IMR-90 (cell line): Measurements from ENCODE around the gene TJP1. TPM values are rescaled to one million over a fixed set of nuclear protein-coding genes. Genes with fewer than 3 reads are reported as not detected.

Experiments used
- ATAC-seq: fragments of 200-7000 bp; cut with Tn5 transposase; 2 replicates; pipeline ENCODE4 v1.9.1; 2020; ENCODE audit warnings: low read depth, mild to moderate bottlenecking, moderate library complexity
- BruUV-seq: library from RNA; stranded (reverse); fragments of 400-500 nt; replicated peaks from 2 replicates; lab custom pipeline; 2021; lab: Mats Ljungman, UMichigan
- CTCF ChIA-PET: fragments of 300-600 bp; formaldehyde crosslinking; extraction: SDS; loops from one replicate; lab custom pipeline; 2021; ENCODE audit warnings: antibody characterized with exemption; lab: Yijun Ruan, JAX
- POLR2A ChIA-PET: fragments of 300-600 bp; sonication (Branson Sonifier 250); formaldehyde crosslinking; loops from one replicate; lab custom pipeline; 2022; ENCODE audit warnings: antibody characterized with exemption; ENCODE audit not compliant: unreplicated experiment; lab: Charles Lee
- DNase-seq: peaks from one replicate; pipeline ENCODE4 v3.0.0; 2013
- H2AFZ ChIP-seq: replicated peaks from 2 replicates; pipeline ENCODE3; 2013; ENCODE audit warnings: low read length, mild to moderate bottlenecking; ENCODE audit not compliant: poor library complexity
- H2AK5ac ChIP-seq: 2 replicates; pipeline ENCODE4 v1.6.1; 2013; ENCODE audit warnings: low read depth, low read length, inconsistent platforms
- H2AK9ac ChIP-seq: replicated peaks from 2 replicates; pipeline ENCODE3; 2013; ENCODE audit warnings: mild to moderate bottlenecking, low read depth, low read length, moderate library complexity; ENCODE audit not compliant: poor library complexity
- H2BK120ac ChIP-seq: 2 replicates; pipeline ENCODE4 v1.6.1; 2013; ENCODE audit warnings: low read depth, low read length, inconsistent platforms
- H2BK15ac ChIP-seq: 3 replicates; pipeline ENCODE4 v1.6.1; 2013; ENCODE audit warnings: low read depth, low read length, inconsistent platforms
- H2BK20ac ChIP-seq: 2 replicates; pipeline ENCODE4 v1.6.1; 2013; ENCODE audit warnings: low read depth, mild to moderate bottlenecking, inconsistent platforms, low read length, moderate library complexity
- H2BK5ac ChIP-seq: 2 replicates; pipeline ENCODE4 v1.6.1; 2013; ENCODE audit warnings: mild to moderate bottlenecking, low read depth, low read length, inconsistent platforms; ENCODE audit not compliant: poor library complexity, severe bottlenecking
- H3K14ac ChIP-seq: replicated peaks from 2 replicates; pipeline ENCODE4 v1.6.1; 2013; ENCODE audit warnings: low read depth, low read length, inconsistent platforms
- H3K18ac ChIP-seq: 2 replicates; pipeline ENCODE4 v1.6.1; 2013; ENCODE audit warnings: low read depth, low read length, control low read depth
- H3K23ac ChIP-seq: 2 replicates; pipeline ENCODE4 v1.6.1; 2013; ENCODE audit warnings: low read depth, low read length, inconsistent platforms
- H3K27ac ChIP-seq: 2 replicates; pipeline ENCODE4 v1.5.1; 2013; ENCODE audit warnings: mild to moderate bottlenecking, control low read depth, low read length; ENCODE audit not compliant: insufficient read depth
- H3K27me3 ChIP-seq: 2 replicates; pipeline ENCODE4 v1.6.1; 2013; ENCODE audit warnings: low read length; ENCODE audit not compliant: control insufficient read depth, insufficient read depth
- H3K36me3 ChIP-seq: 2 replicates; pipeline ENCODE4 v1.6.1; 2013; ENCODE audit warnings: low read length, mixed read lengths; ENCODE audit not compliant: control insufficient read depth, insufficient read depth
- H3K4ac ChIP-seq: 2 replicates; pipeline ENCODE4 v1.6.1; 2013; ENCODE audit warnings: low read depth, low read length, inconsistent platforms
- H3K4me1 ChIP-seq: 2 replicates; pipeline ENCODE4 v1.6.1; 2013; ENCODE audit warnings: low read length, mixed read lengths; ENCODE audit not compliant: control insufficient read depth, insufficient read depth
- H3K4me2 ChIP-seq: 2 replicates; pipeline ENCODE4 v1.6.1; 2013; ENCODE audit warnings: low read depth, mild to moderate bottlenecking, control low read depth, low read length, moderate library complexity
- H3K4me3 ChIP-seq: 2 replicates; pipeline ENCODE4 v1.5.1; 2013; ENCODE audit warnings: low read depth, mild to moderate bottlenecking, control low read depth, low read length, moderate library complexity; ENCODE audit not compliant: insufficient read depth
- H3K56ac ChIP-seq: 2 replicates; pipeline ENCODE4 v1.6.1; 2013; ENCODE audit warnings: low read length, inconsistent platforms; ENCODE audit not compliant: insufficient read depth; ENCODE audit errors: extremely low read depth
- H3K79me1 ChIP-seq, 2 experiments: 2 replicates each; pipeline ENCODE4 v1.6.1; 2013; ENCODE audit warnings: low read length in 2 of 2, inconsistent platforms in 1 of 2, low read depth in 1 of 2
- H3K9ac ChIP-seq: 2 replicates; pipeline ENCODE4 v1.6.1; 2013; ENCODE audit warnings: low read depth, low read length, control low read depth
- H3K9me1 ChIP-seq: 2 replicates; pipeline ENCODE4 v1.6.1; 2013; ENCODE audit warnings: low read length, inconsistent platforms; ENCODE audit not compliant: insufficient read depth
- H3K9me3 ChIP-seq: 2 replicates; pipeline ENCODE4 v1.6.1; 2013; ENCODE audit warnings: low read length; ENCODE audit not compliant: control insufficient read depth, insufficient read depth
- H4K20me1 ChIP-seq: 2 replicates; pipeline ENCODE4 v1.6.1; 2013; ENCODE audit warnings: low read length, inconsistent platforms; ENCODE audit not compliant: insufficient read depth
- H4K5ac ChIP-seq: 2 replicates; pipeline ENCODE4 v1.6.1; 2013; ENCODE audit warnings: mild to moderate bottlenecking, low read depth, low read length, control low read depth
- H4K8ac ChIP-seq, 2 experiments: 2 replicates each; pipeline ENCODE4 v1.6.1; 2013; ENCODE audit warnings: low read depth in 2 of 2, low read length in 2 of 2, control low read depth in 1 of 2, inconsistent platforms in 1 of 2
- H4K91ac ChIP-seq: 2 replicates; pipeline ENCODE4 v1.6.1; 2013; ENCODE audit warnings: low read depth, low read length, inconsistent platforms; ENCODE audit not compliant: insufficient read depth
- CEBPB ChIP-seq: IDR thresholded peaks from 2 replicates; pipeline ENCODE4 v1.6.1; 2012; ENCODE audit warnings: low read depth, low read length, improper control_type of control experiment
- CHD1 ChIP-seq: IDR thresholded peaks from 2 replicates; pipeline ENCODE4 v1.6.1; 2012; ENCODE audit warnings: low read depth, low read length, improper control_type of control experiment
- ELK1 ChIP-seq: fragments of 150-350 bp; IDR thresholded peaks from 2 replicates; pipeline ENCODE4 v1.6.1; 2016; ENCODE audit warnings: low read depth, mild to moderate bottlenecking, low read length, moderate library complexity, borderline replicate concordance
- FOS ChIP-seq: fragments of 150-350 bp; IDR thresholded peaks from 2 replicates; pipeline ENCODE4 v1.6.1; 2016; ENCODE audit warnings: low read depth, low read length
- MAZ ChIP-seq: IDR thresholded peaks from 2 replicates; pipeline ENCODE4 v1.6.1; 2012; ENCODE audit warnings: low read depth, mild to moderate bottlenecking, low read length, improper control_type of control experiment, moderate library complexity, borderline replicate concordance
- MXI1 ChIP-seq: IDR thresholded peaks from 2 replicates; pipeline ENCODE4 v1.6.1; 2012; ENCODE audit warnings: low read depth, mild to moderate bottlenecking, low read length, moderate library complexity, borderline replicate concordance
- POLR2A ChIP-seq: IDR thresholded peaks from 2 replicates; pipeline ENCODE4 v1.6.1; 2012; ENCODE audit warnings: mild to moderate bottlenecking, low read depth, low read length
- SMC3 ChIP-seq: fragments of 150-350 bp; IDR thresholded peaks from 2 replicates; pipeline ENCODE4 v1.6.1; 2016; ENCODE audit warnings: low read depth, mild to moderate bottlenecking, antibody characterized with exemption, low read length, moderate library complexity
- WGBS, 2 experiments: methylation state at CpG; one replicate each; pipeline versions ENCODE4 v1.1.5 to v1.1.7; 2013; ENCODE audit warnings: missing lambda C conversion rate in 2 of 2; ENCODE audit not compliant: insufficient read length in 1 of 2; ENCODE audit errors: extremely low coverage in 2 of 2; 5-methylcytosine and 5-hydroxymethylcytosine counted together
- dilution Hi-C: fragments of 300-500 bp; cut with HindIII; formaldehyde crosslinking; loops from one replicate; pipeline ENCODE4 v1.14.3; 2018; ENCODE audit warnings: low sequenced_read_pairs; ENCODE audit not compliant: unreplicated experiment
- in situ Hi-C: fragments of 300-500 bp; cut with MboI; formaldehyde crosslinking; loops from 3 replicates; pipeline ENCODE4 v1.14.3; 2019; ENCODE audit warnings: low sequenced_read_pairs, inconsistent platforms, mixed read lengths
- intact Hi-C: fragments of 100-400 bp; cut with micrococcal nuclease; formaldehyde crosslinking; loops from 2 replicates; pipeline ENCODE4 v1.10.0; 2022
- polyA plus RNA-seq, 3 experiments: library from polyadenylated mRNA; depleted of rRNA; stranded (reverse); fragments of >200 nt; gene quantifications; 2 replicates each; pipeline ENCODE4 v1.2.3, GENCODE V29; 2012; ENCODE audit warnings: low replicate concordance in 1 of 3
- total RNA-seq: library from RNA; depleted of rRNA; stranded (reverse); fragments of >200 nt; gene quantifications from 2 replicates; pipeline ENCODE4 v1.2.3, GENCODE V29; 2012
- TF ChIP-seq, protein P1 (sequence below): conservative IDR thresholded peaks from 2 replicates; pipeline ENCODE4 v1.5.1; 2012; ENCODE audit warnings: mild to moderate bottlenecking, low read depth, low read length, improper control_type of control experiment

The TJP1 gene
- total and polyA plus RNA-seq, 2 of the 4 experiments (the other 2 are of a cell fraction), result 42.2 to 43.4 TPM

DNA sequence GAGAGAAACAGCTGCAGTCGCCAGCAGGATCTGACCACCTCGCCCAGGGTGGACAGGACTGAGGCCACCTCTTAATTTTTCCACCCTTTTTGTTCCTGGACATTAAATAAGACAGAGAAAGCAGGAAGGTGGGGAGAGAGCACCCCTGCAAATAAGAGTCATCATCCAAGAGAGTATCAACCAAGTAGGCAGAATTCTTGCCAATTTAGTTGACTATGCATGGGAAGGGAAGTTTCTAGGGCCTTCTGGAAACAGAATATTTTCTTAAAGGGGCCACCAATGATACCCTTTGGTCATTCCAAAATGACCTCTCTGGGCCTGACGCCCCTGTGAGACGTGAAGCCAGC, 136.2 kb downstream of the TJP1 start:
- Histone ChIP-seq H3K9me3 (no peaks in the 10 kb centered on the region), H3K56ac (no peak overlapping the region), H2BK20ac (no peak overlapping the region), H3K9me1 (peaks cover 9% of the 10 kb centered on the region), H4K8ac (no peak overlapping the region), H4K5ac (no peak overlapping the region), H3K79me1 (no peaks in the 10 kb centered on the region), H2BK15ac (no peak overlapping the region), H3K4me3 (no peak overlapping the region), H3K4me2 (no peak overlapping the region), H4K20me1 (no peaks in the 10 kb centered on the region), H3K27me3 (no peaks in the 10 kb centered on the region), H3K4ac (no peak overlapping the region), H3K14ac (no peak overlapping the region), H2BK5ac (no peak overlapping the region), H2AK5ac (no peak overlapping the region), H4K91ac (no peak overlapping the region), H3K9ac (no peak overlapping the region), H2AK9ac (no peak overlapping the region), H3K36me3 (no peaks in the 10 kb centered on the region), H2BK120ac (no peak overlapping the region), H3K18ac (no peak overlapping the region), H2AFZ (peak overlapping the region; percentile 64), H3K4me1 (peaks cover 5% of the 10 kb centered on the region), H3K27ac (no peak overlapping the region), H3K23ac (no peak overlapping the region)
- ChIA-PET CTCF (interaction anchor here (0.9 kb wide), 1 partner anchor 38 kb away, joined by 3 read pairs; no protein-coding TSS in a partner anchor), POLR2A (no interaction called here)
- WGBS, 2 experiments, result no CpG with 5 or more reads among the region's 4 CpGs
- intact Hi-C loops (no loop called here), dilution Hi-C loops (no loop called here), in situ Hi-C loops (no loop called here)
- DNase-seq (no peak), ATAC-seq (no peak; the same call in 1 of the 2 replicates)
- TF ChIP-seq FOS (no peak), CHD1 (no peak), MXI1 (no peak), MAZ (no peak), POLR2A (no peak), CEBPB (no peak), SMC3 (no peak), ELK1 (no peak)
- TF ChIP-seq, protein P1, sequence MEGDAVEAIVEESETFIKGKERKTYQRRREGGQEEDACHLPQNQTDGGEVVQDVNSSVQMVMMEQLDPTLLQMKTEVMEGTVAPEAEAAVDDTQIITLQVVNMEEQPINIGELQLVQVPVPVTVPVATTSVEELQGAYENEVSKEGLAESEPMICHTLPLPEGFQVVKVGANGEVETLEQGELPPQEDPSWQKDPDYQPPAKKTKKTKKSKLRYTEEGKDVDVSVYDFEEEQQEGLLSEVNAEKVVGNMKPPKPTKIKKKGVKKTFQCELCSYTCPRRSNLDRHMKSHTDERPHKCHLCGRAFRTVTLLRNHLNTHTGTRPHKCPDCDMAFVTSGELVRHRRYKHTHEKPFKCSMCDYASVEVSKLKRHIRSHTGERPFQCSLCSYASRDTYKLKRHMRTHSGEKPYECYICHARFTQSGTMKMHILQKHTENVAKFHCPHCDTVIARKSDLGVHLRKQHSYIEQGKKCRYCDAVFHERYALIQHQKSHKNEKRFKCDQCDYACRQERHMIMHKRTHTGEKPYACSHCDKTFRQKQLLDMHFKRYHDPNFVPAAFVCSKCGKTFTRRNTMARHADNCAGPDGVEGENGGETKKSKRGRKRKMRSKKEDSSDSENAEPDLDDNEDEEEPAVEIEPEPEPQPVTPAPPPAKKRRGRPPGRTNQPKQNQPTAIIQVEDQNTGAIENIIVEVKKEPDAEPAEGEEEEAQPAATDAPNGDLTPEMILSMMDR, result no peak
- BruUV-seq, result no TSS peak
